ENCODE measurements around the gene FHDC1. TPM values are rescaled to one million over a fixed set of nuclear protein-coding genes. Genes with fewer than 3 reads are reported as not detected.
"Not testable (repeated sequence)": the region's sequence is repeated elsewhere in the genome, so short reads cannot be mapped to it uniquely, and the experiment has no call there.

The FHDC1 gene, protein sequence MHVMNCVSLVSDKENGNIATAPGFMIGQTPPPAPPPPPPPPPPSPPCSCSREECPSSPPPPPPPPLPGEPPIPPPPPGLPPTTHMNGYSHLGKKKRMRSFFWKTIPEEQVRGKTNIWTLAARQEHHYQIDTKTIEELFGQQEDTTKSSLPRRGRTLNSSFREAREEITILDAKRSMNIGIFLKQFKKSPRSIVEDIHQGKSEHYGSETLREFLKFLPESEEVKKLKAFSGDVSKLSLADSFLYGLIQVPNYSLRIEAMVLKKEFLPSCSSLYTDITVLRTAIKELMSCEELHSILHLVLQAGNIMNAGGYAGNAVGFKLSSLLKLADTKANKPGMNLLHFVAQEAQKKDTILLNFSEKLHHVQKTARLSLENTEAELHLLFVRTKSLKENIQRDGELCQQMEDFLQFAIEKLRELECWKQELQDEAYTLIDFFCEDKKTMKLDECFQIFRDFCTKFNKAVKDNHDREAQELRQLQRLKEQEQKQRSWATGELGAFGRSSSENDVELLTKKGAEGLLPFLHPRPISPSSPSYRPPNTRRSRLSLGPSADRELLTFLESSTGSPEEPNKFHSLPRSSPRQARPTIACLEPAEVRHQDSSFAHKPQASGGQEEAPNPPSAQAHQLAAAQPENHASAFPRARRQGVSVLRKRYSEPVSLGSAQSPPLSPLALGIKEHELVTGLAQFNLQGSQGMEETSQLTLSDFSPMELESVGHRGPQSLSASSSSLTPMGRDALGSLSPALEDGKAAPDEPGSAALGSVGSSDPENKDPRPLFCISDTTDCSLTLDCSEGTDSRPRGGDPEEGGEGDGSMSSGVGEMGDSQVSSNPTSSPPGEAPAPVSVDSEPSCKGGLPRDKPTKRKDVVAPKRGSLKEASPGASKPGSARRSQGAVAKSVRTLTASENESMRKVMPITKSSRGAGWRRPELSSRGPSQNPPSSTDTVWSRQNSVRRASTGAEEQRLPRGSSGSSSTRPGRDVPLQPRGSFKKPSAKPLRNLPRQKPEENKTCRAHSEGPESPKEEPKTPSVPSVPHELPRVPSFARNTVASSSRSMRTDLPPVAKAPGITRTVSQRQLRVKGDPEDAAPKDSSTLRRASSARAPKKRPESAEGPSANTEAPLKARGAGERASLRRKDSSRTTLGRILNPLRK
- 0.02 and 0.07 TPM in 2 replicates for total RNA-seq (2014; rRNA removed; shearing (Covaris generic); ENCODE audit: low replicate concordance)

DNA sequence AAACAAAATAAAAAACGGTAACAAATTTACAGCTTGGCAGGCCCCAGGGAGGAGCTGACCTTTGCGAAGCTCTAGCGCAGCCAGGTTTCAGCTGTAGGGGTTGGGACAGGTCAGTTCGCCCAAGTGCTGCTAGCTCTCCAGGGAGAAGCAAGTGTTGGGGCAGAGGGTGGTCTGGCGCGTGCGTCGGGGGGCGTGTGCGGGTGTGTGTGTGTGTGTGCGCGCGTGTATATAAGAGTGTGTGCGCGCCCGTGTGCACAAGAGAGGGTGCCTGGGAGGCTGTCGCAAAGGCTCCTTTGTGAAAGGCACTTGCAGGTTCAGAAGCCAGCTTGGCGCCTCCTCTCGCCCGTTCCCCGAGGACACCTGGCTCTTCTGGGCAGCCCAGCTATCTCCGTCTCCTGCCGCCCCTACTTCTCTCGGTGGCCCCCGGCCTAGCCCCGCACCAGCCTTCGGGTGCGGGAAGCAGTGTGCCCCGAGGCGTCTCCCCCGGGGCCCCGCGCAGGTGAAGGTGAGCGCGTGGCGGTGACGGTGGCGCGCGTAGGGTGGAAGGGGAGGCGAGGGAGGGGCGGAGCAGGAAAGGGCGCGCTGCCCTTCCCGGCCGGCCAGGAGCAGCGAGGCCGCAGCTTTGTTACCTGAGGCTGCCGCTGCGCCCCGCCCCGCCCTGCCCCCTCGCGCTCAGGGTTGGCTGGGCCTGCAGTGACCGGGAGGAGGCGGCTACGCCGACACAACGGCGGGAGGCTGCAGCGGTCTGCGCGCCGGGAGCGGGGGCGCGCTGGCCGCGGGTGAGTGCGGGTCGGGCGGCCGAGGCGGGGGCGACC, at the start of gene FHDC1:
TSS of gene FHDC1 (plus strand) at position 693 of the 815 bp plus-strand sequence. CDS start 6,735 bp downstream, outside the sequence.
- peaks cover 20% of the 10 kb centered on the region for H3K27me3 ChIP-seq
- no peaks in the 10 kb centered on the region for H3K9me3 ChIP-seq
- DNase-seq = peak; percentile 4
- no peaks in the 10 kb centered on the region for H3K36me3 ChIP-seq
- H3K4me3 ChIP-seq = peak within 1 kb of the TSS; percentile 37

- no peaks in the 10 kb centered on the region; the same call in 1 of the 2 replicates for H3K36me3 ChIP-seq
- no peak overlapping the region for H3K4me3 ChIP-seq
- no peaks in the 10 kb centered on the region for H3K9me3 ChIP-seq
- no peak for DNase-seq
- H3K27me3 ChIP-seq = no peaks in the 10 kb centered on the region
These were observed 48.1 kb upstream of the FHDC1 start for GRCh38 chr4:152887981-152888380.

GRCh38 chr4:152892974-152893373, 43.1 kb upstream of the FHDC1 start:
- H3K9me3 ChIP-seq = no peaks in the 10 kb centered on the region
- H3K27me3 ChIP-seq = no peaks in the 10 kb centered on the region
- H3K36me3 ChIP-seq = no peaks in the 10 kb centered on the region; the same call in 1 of the 2 replicates
- DNase-seq = no peak
- H3K4me3 ChIP-seq = no peak overlapping the region

- H3K36me3 ChIP-seq = no peaks in the 10 kb centered on the region
- H3K9me3 ChIP-seq = no peaks in the 10 kb centered on the region
- no peak for DNase-seq
- H3K27me3 ChIP-seq = no peaks in the 10 kb centered on the region
- H3K4me3 ChIP-seq = no peak overlapping the region
These were observed 41.5 kb upstream of the FHDC1 start for GRCh38 chr4:152894673-152895072.

DNA sequence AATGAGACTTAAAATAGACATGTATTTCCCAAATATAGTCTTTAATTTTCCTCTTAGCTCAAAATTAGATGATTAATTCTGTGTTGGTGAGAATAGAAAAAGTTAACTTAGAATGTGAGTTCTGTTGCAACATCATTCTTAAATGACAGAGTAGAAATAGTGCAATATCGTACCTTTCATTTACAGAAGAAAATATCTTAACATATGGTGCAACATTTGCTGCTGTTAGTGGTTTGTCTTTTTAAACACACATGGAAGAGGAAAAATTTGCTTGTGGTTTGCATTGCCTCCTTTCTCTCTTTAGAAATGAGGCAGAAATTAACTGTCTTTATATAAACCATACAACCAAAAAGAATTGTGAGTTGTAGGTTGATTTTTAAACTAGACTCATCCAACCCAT, 39.3 kb upstream of the FHDC1 start:
- H3K4me3 ChIP-seq = no peak overlapping the region
- no peaks in the 10 kb centered on the region for H3K27me3 ChIP-seq
- no peaks in the 10 kb centered on the region for H3K9me3 ChIP-seq
- no peaks in the 10 kb centered on the region for H3K36me3 ChIP-seq
- no peak for DNase-seq

DNA sequence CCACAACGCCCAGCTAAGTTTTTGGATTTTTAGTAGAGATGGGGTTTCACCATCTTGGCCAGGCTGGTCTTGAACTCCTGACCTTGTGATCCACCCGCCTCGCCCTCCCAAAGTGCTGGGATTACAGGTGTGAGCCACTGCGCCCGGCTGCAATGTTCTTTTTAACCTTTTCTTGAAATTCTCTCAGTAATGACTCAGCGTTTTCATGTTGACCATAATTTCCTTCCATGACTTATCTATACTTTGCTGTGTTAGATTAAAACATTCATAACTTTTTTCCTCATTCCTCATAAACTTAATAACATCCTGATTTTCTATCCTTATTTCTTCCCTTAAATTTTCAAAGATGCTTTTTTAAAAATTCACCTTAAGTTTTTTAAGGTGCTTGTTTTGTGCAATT, 38.0 kb upstream of the FHDC1 start:
- not testable (repeated sequence) for H3K4me3 ChIP-seq, H3K9me3 ChIP-seq, H3K36me3 ChIP-seq, H3K27me3 ChIP-seq, DNase-seq

DNA sequence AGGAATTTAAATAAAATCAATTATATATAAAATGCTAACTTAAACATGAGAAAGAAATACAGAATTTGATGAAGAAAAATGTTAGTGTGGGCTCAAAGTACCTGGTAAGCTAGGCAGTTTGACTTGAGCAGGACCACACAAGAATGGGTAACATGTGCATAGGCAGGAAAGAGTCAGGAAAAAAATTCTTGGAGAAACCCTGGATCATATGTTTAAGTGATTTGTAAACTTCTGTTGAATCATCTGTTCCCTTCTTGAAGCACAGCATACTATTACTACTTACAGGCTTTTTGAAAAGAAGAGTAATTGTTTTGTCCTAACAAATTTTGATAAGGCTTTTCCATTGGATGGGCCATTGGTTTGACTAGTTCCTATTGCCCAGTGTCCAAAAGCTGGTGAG, 37.5 kb upstream of the FHDC1 start:
- DNase-seq = no peak
- Histone ChIP-seq H3K27me3 (no peaks in the 10 kb centered on the region), H3K36me3 (no peaks in the 10 kb centered on the region)

GRCh38 chr4:152900395-152900794, 35.7 kb upstream of the FHDC1 start:
- DNase-seq = no peak
- Histone ChIP-seq H3K4me3 (no peak overlapping the region), H3K9me3 (no peaks in the 10 kb centered on the region), H3K36me3 (no peaks in the 10 kb centered on the region), H3K27me3 (no peaks in the 10 kb centered on the region)

More for the DNA sequence above, 37.5 kb upstream of the FHDC1 start:
- Histone ChIP-seq H3K4me3 (no peak overlapping the region), H3K9me3 (no peaks in the 10 kb centered on the region)

DNA sequence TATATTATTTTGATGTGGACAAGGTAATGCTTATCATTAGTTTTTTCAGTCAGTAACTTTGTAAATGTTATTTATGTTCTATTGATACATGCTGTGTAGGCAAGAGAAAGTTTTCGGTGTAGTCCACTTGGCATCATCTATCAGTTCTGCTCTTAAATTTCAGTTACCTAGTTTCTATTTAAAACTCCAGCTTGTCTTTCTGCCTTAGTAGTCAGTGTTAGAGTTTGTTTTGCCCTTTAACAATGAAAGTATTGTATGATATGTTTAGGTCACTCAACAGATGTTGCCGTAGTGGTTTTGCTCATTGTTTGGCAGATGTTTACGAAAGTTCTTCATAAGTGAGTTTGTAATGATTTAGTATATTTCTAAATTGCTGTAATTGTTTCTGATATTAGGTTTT, 34.9 kb upstream of the FHDC1 start:
- Histone ChIP-seq H3K27me3 (no peaks in the 10 kb centered on the region), H3K9me3 (no peaks in the 10 kb centered on the region), H3K36me3 (no peaks in the 10 kb centered on the region), H3K4me3 (no peak overlapping the region)
- no peak for DNase-seq

DNA sequence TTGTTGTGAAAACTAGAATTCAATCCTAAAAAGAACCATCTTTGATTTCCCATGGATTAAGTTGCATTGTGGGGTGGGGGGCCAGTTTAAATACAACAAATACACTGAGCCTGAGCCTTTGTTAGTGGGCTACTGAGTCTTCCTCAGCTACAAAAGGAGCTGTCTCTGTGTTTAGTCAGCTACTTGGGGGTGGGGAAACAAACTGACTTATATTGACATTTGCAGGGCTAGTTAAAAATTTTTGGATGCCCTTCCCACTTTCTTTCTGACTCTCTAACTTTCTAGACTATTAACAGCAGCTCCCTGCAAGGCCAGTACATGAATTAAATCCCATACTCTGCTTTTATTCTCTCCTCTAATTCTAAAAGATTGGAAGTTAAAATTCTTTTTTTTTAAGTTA, 32.5 kb upstream of the FHDC1 start:
- Histone ChIP-seq H3K4me3 (no peak overlapping the region), H3K27me3 (no peaks in the 10 kb centered on the region), H3K9me3 (no peaks in the 10 kb centered on the region), H3K36me3 (no peaks in the 10 kb centered on the region)
- no peak for DNase-seq

DNA sequence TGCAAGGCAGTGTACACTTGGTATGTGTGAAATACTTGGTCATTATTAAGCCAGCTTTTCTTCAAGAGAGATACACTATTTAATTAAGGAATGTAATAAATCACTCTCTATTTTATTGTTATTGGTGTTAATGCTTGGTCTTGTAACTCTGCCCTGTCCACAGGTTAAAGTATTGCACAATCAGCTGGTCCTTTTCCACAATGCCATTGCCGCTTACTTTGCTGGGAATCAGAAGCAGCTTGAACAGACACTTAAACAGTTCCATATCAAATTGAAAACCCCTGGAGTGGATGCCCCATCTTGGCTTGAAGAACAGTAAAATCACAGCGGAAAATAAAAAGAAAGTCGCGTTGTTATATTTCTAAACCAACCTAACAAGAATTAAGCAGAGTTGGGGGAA, 26.2 kb upstream of the FHDC1 start:
- H3K4me3 ChIP-seq = no peak overlapping the region
- no peaks in the 10 kb centered on the region for H3K9me3 ChIP-seq
- DNase-seq = no peak
- no peaks in the 10 kb centered on the region; the same call in 1 of the 2 replicates for H3K36me3 ChIP-seq
- H3K27me3 ChIP-seq = no peaks in the 10 kb centered on the region

DNA sequence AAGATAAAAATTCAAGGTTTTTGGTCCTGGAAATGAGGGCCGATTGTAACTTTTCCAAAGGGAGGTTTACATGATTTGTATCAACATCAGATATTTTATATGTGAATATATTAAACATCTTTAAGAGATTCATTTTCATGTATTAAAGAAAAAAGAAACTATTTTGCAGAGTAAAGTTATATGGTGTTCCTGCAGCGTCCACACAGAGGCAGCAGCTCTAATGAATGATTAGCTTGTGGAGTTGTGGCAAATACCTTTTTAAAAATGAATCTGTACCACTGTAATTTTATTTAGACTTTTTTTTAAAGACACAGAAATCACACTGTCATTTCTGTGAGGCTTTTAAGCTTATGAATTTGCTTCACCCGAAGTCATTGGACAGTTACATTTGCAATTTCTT, 25.6 kb upstream of the FHDC1 start:
- H3K4me3 ChIP-seq = no peak overlapping the region

GRCh38 chr4:152917543-152918395, 18.4 kb upstream of the FHDC1 start:
- H3K36me3 ChIP-seq = no peaks in the 10 kb centered on the region
- no peak overlapping the region for H3K4me3 ChIP-seq
- no peak for DNase-seq
- no peaks in the 10 kb centered on the region for H3K9me3 ChIP-seq
- H3K27me3 ChIP-seq = no peaks in the 10 kb centered on the region

More for the DNA sequence above, 25.6 kb upstream of the FHDC1 start:
- no peak for DNase-seq
- Histone ChIP-seq H3K9me3 (no peaks in the 10 kb centered on the region), H3K27me3 (no peaks in the 10 kb centered on the region), H3K36me3 (no peaks in the 10 kb centered on the region; the same call in 1 of the 2 replicates)

DNA sequence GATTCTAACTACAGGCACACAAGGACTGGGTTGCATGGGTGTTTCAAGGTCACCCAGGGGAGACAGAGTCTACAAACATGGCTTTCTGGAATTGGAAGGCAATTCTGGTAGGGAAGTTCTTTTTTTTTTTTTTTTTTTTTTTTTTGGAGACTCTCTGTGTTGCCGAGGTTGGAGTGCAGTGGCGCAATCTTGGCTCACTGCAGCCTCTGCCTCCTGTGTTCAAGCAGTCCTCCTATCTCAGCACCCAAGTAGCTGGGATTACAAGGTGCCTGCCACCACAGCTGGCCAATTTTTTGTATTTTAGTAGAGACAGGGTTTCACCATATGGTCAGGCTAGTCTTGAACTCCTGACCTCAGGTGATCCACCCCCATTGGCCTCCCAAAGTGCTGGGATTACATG, 16.3 kb upstream of the FHDC1 start:
- no peaks in the 10 kb centered on the region for H3K9me3 ChIP-seq
- no peaks in the 10 kb centered on the region for H3K36me3 ChIP-seq
- H3K27me3 ChIP-seq = no peaks in the 10 kb centered on the region
- no peak for DNase-seq
- H3K4me3 ChIP-seq = no peak overlapping the region

DNA sequence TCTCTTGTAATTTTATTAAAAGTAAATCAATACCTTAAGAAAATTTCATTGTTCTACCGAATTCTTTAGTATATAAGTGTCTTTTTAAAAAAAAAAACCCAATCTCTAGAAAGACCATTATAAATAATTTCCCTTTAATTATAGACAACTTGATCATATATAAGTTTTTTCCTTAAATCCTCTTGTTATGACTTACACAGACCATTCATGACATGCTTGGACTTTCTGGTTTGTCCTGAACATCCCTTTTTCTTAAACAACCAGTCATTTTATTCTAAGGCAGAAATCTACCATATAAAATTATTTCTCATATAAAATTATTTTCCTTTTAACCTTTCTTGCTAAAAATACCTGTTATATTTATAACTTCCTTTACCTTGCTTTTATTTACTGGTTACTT, 15.4 kb upstream of the FHDC1 start:
- Histone ChIP-seq H3K9me3 (no peaks in the 10 kb centered on the region), H3K36me3 (no peaks in the 10 kb centered on the region), H3K4me3 (no peak overlapping the region), H3K27me3 (no peaks in the 10 kb centered on the region)
- no peak for DNase-seq

All from MG63 (cell line).